Mucosa of stomach (tissue), 1 donor: Measurements from ENCODE around the gene RSBN1L.
"Not testable (repeated sequence)": the region's sequence is repeated elsewhere in the genome, so short reads cannot be mapped to it uniquely, and the experiment has no call there.

Source experiments
- H3K27me3 ChIP-seq: one replicate; pipeline ENCODE4 v1.7.0; 2013; ENCODE audit warnings: mild to moderate bottlenecking, low read length; ENCODE audit not compliant: control insufficient read depth, insufficient read depth
- H3K36me3 ChIP-seq: one replicate; pipeline ENCODE4 v1.7.0; 2013; ENCODE audit warnings: low read length; ENCODE audit not compliant: control insufficient read depth, insufficient read depth
- H3K4me1 ChIP-seq: one replicate; pipeline ENCODE4 v1.7.0; 2013; ENCODE audit warnings: mild to moderate bottlenecking, low read length; ENCODE audit not compliant: control insufficient read depth, insufficient read depth
- H3K4me3 ChIP-seq: one replicate; pipeline ENCODE4 v1.7.0; 2013; ENCODE audit warnings: low read length
- H3K9ac ChIP-seq: one replicate; pipeline ENCODE4 v1.7.0; 2013; ENCODE audit warnings: mild to moderate bottlenecking, low read length, moderate library complexity
- H3K9me3 ChIP-seq: one replicate; pipeline ENCODE4 v1.7.0; 2013; ENCODE audit warnings: mild to moderate bottlenecking, low read length, moderate library complexity; ENCODE audit not compliant: control insufficient read depth
- donor health status: Pancreatic carcinoma.

RSBN1L gene

DNA sequence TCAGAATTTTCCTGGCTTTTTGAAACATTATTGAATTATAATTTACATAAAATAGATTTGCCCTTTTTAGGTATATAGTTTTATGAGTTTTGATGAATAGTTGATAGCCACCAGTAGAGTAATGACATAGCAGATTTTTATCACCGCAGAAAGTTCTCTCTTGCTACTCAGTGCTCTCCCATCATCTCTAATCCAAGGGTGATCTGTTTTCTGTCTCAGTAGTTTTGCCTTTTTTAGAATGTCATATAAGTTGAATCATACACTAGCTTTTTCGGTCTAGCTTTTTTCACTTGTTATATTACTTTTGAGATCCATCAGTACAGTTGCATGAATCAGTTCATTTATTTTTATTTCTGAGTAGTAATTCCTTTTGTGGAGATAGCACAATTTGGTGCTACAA lies 17.9 kb downstream of the RSBN1L start:
- Histone ChIP-seq H3K4me1 (no peaks in the 10 kb centered on the region), H3K4me3 (no peak overlapping the region), H3K27me3 (no peaks in the 10 kb centered on the region), H3K9me3 (no peaks in the 10 kb centered on the region), H3K36me3 (no peaks in the 10 kb centered on the region), H3K9ac (no peak overlapping the region)

DNA sequence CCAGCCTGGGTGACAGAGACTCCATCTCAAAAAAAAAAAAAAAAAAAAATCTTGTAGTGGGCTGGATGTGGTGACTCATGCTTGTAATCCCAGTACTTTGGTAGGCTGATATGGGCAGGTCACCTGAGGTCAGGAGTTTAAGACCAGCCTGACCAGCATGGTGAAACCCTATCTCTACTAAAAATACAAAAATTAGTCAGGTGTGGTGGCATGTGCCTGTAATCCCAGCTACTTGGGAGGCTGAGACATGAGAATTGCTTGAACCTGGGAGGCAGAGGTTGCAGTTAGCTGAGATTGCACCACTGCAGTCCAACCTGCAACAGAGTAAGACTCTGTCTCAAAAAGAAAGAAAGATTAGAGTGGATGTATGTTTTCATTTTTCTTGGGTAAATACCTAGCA lies 18.7 kb downstream of the RSBN1L start:
- not testable (repeated sequence) for H3K9me3 ChIP-seq, H3K4me3 ChIP-seq, H3K36me3 ChIP-seq, H3K27me3 ChIP-seq, H3K9ac ChIP-seq, H3K4me1 ChIP-seq

DNA sequence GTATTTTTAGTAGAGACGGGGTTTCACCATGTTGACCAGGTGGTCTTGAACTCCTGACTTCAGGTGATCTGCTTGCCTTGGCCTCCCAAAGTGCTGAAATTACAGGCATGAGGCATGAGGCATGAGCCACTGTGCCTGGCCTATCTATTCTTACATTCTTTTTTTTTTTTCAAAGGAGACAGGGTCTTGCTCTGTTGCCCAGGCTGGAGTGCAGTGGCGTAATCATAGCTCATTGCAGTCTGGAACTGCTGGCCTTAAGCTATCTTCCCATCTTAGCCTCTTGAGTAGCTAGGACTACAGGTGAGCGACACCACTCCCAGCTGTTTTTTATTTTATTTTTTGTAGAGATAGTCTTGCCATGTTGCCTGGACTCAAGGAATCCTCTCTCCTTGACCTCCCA lies 20.5 kb downstream of the RSBN1L start:
- H3K9ac ChIP-seq: no peak overlapping the region
- no peak overlapping the region for H3K4me3 ChIP-seq
- no peaks in the 10 kb centered on the region for H3K27me3 ChIP-seq
- H3K9me3 ChIP-seq: no peaks in the 10 kb centered on the region
- no peaks in the 10 kb centered on the region for H3K4me1 ChIP-seq
- no peaks in the 10 kb centered on the region for H3K36me3 ChIP-seq

DNA sequence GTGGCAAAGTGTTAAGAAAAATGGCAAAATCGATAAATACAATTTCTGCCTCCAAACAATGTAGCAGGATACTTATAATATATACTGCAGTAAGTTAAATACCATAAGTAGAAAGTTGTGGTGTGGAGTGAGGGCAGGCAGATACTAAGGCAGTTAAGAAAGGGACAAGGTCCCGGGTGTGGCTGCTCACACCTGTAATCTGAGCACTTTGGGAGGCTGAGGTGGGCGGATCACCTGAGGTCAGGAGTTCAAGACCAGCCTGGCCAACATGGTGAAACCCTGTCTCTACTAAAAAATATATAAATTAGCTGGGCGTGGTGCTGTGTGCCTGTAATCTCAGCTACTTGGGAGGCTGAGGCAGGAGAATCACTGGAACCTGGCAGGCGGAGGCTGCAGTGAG lies 21.3 kb downstream of the RSBN1L start:
- H3K4me1 ChIP-seq, H3K27me3 ChIP-seq, H3K36me3 ChIP-seq, H3K4me3 ChIP-seq, H3K9ac ChIP-seq, H3K9me3 ChIP-seq: not testable (repeated sequence)

GRCh38 chr7:77727527-77727926 lies 31.3 kb downstream of the RSBN1L start:
- H3K9ac ChIP-seq: no peak overlapping the region
- H3K36me3 ChIP-seq: no peaks in the 10 kb centered on the region
- no peak overlapping the region for H3K4me3 ChIP-seq
- no peaks in the 10 kb centered on the region for H3K9me3 ChIP-seq
- no peaks in the 10 kb centered on the region for H3K27me3 ChIP-seq
- H3K4me1 ChIP-seq: peaks cover 21% of the 10 kb centered on the region

GRCh38 chr7:77727936-77728701 lies 31.9 kb downstream of the RSBN1L start:
- Histone ChIP-seq H3K9me3 (no peaks in the 10 kb centered on the region), H3K9ac (no peak overlapping the region), H3K4me3 (no peak overlapping the region)

GRCh38 chr7:77729574-77730348 lies 33.5 kb downstream of the RSBN1L start:
- H3K27me3 ChIP-seq: no peaks in the 10 kb centered on the region
- no peaks in the 10 kb centered on the region for H3K36me3 ChIP-seq
- H3K9ac ChIP-seq: no peak overlapping the region
- H3K4me1 ChIP-seq: peaks cover 25% of the 10 kb centered on the region
- H3K4me3 ChIP-seq: no peak overlapping the region
- no peaks in the 10 kb centered on the region for H3K9me3 ChIP-seq

More at GRCh38 chr7:77727936-77728701, 31.9 kb downstream of the RSBN1L start:
- Histone ChIP-seq H3K4me1 (peaks cover 25% of the 10 kb centered on the region), H3K36me3 (no peaks in the 10 kb centered on the region), H3K27me3 (no peaks in the 10 kb centered on the region)

DNA sequence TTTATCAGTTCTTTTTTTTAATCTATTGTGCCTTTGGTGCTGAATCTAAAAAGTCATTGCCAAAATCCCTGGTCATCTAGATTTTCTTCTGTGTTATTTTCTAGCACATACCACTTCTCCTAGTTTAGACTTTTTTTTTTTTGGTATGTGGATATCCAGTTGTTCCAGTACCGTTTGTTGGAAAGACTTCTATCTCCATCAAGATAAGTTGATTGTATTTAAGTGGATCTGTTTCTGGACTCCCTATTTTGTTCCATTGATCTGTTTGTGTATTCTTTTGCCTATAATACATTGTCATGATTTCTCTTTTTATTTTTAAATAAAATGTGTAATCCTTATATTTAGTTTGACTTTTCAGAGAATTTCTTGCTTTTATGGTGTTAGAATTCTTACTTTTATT lies 35.5 kb downstream of the RSBN1L start:
- Histone ChIP-seq H3K4me3 (no peak overlapping the region), H3K9ac (no peak overlapping the region), H3K9me3 (no peaks in the 10 kb centered on the region), H3K27me3 (no peaks in the 10 kb centered on the region), H3K4me1 (peaks cover 25% of the 10 kb centered on the region), H3K36me3 (no peaks in the 10 kb centered on the region)

GRCh38 chr7:77734659-77735421 lies 38.6 kb downstream of the RSBN1L start:
- H3K9me3 ChIP-seq: no peaks in the 10 kb centered on the region
- peak overlapping the region; percentile 17 for H3K4me3 ChIP-seq
- H3K36me3 ChIP-seq: no peaks in the 10 kb centered on the region
- no peaks in the 10 kb centered on the region for H3K27me3 ChIP-seq
- peaks cover 14% of the 10 kb centered on the region for H3K4me1 ChIP-seq
- H3K9ac ChIP-seq: no peak overlapping the region

GRCh38 chr7:77735457-77735856 lies 39.2 kb downstream of the RSBN1L start:
- H3K27me3 ChIP-seq: no peaks in the 10 kb centered on the region
- peaks cover 10% of the 10 kb centered on the region for H3K4me1 ChIP-seq
- no peak overlapping the region for H3K9ac ChIP-seq
- H3K36me3 ChIP-seq: no peaks in the 10 kb centered on the region
- no peak overlapping the region for H3K4me3 ChIP-seq
- no peaks in the 10 kb centered on the region for H3K9me3 ChIP-seq

DNA sequence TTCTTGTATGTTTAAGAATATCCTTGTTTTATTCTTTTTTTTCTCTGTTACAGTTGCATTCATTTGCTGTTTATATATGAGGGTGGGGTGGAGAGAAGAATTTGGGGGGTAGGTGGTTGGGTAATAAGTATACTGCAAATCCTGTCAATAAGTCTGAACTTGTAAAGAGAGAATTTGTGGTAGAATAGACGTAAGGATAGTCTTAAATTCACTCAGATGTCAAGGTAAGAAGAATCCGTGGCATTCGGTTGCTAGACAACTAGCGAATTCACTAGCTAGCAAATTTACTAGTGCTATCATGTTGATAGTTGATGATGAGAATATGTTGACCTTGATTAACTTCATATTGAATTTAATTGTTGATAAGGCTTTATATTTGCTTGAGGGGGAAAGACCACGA lies 40.7 kb downstream of the RSBN1L start:
- Histone ChIP-seq H3K27me3 (no peaks in the 10 kb centered on the region), H3K9me3 (no peaks in the 10 kb centered on the region), H3K36me3 (no peaks in the 10 kb centered on the region), H3K9ac (no peak overlapping the region), H3K4me1 (peaks cover 5% of the 10 kb centered on the region), H3K4me3 (no peak overlapping the region)

- Histone ChIP-seq H3K36me3 (no peaks in the 10 kb centered on the region), H3K9me3 (no peaks in the 10 kb centered on the region), H3K4me3 (no peak overlapping the region), H3K27me3 (no peaks in the 10 kb centered on the region), H3K9ac (no peak overlapping the region), H3K4me1 (no peaks in the 10 kb centered on the region)
Measured at GRCh38 chr7:77738382-77738781, 42.1 kb downstream of the RSBN1L start.
